Measurements from ENCODE around the gene SERPINB13. TPM values are rescaled to one million over a fixed set of nuclear protein-coding genes. Genes with fewer than 3 reads are reported as not detected.

SERPINB13 gene
- total RNA-seq, 1 donor from 2014 or later, result not detected

DNA sequence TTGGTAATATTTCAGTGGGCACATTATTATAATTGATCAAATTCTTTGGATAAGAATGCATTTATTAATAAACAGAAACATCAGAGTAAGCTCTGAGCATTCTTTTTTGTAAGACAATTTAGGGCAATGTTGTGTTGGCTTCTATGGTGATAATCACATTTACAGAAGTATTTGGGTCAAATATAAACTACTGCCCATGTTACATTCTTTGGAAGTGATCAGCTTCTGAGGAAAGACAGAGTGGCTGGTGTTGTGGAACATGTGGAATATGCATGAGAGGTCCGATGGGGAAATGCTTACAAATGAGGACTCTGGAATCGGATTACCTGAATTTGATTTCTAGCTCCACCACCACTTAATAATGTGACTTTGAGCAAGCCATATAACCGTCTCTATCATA lies 19.4 kb downstream of the SERPINB13 start:
- TF ChIP-seq, protein P1, sequence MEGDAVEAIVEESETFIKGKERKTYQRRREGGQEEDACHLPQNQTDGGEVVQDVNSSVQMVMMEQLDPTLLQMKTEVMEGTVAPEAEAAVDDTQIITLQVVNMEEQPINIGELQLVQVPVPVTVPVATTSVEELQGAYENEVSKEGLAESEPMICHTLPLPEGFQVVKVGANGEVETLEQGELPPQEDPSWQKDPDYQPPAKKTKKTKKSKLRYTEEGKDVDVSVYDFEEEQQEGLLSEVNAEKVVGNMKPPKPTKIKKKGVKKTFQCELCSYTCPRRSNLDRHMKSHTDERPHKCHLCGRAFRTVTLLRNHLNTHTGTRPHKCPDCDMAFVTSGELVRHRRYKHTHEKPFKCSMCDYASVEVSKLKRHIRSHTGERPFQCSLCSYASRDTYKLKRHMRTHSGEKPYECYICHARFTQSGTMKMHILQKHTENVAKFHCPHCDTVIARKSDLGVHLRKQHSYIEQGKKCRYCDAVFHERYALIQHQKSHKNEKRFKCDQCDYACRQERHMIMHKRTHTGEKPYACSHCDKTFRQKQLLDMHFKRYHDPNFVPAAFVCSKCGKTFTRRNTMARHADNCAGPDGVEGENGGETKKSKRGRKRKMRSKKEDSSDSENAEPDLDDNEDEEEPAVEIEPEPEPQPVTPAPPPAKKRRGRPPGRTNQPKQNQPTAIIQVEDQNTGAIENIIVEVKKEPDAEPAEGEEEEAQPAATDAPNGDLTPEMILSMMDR (IDR thresholded peaks at IDR 0.05; ENCODE audit: unreplicated experiment), result no peak
- Mint-ChIP-seq H3K9me3 (ENCODE audit: low read depth) (no peaks in the 10 kb centered on the region), H3K27ac (no peak overlapping the region), H3K27me3 (no peaks in the 10 kb centered on the region), H3K4me3 (ENCODE audit: low read depth) (no peak overlapping the region), H3K36me3 (ENCODE audit: insufficient read depth) (no peaks in the 10 kb centered on the region), H3K4me1 (ENCODE audit: low read depth) (no peaks in the 10 kb centered on the region)
- DNase-seq (ENCODE audit: low spot score, unreplicated experiment), result no peak

DNA sequence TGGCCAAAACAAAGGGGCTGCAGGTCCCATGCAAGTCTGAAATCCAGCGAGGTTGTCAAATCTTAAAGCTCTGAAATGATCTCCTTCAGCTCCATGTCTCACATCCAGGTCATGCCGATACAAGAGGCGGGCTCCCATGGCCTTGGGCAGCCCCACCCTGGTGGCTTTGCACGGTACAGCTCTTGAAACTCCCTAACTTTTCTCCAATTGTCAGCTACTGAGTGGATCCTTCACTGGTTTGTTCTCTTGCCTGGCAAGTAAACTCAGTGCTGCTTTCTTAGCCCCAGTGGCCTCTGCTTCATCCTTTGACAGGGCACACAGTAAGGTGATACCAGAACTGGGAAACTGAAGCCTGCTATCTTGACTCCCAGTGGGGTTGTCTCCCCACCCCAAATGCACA lies 26.3 kb downstream of the SERPINB13 start:
- no peaks in the 10 kb centered on the region for H3K27me3 Mint-ChIP-seq
- no peak for DNase-seq (ENCODE audit: low spot score, unreplicated experiment)
- H3K9me3 Mint-ChIP-seq (ENCODE audit: low read depth), result no peaks in the 10 kb centered on the region
- no peak overlapping the region for H3K4me3 Mint-ChIP-seq (ENCODE audit: low read depth)
- peaks cover 2% of the 10 kb centered on the region for H3K4me1 Mint-ChIP-seq (ENCODE audit: low read depth)
- H3K36me3 Mint-ChIP-seq (ENCODE audit: insufficient read depth), result no peaks in the 10 kb centered on the region
- TF ChIP-seq, protein P1 (IDR thresholded peaks at IDR 0.05; ENCODE audit: unreplicated experiment), result no peak
- H3K27ac Mint-ChIP-seq, result no peak overlapping the region

DNA sequence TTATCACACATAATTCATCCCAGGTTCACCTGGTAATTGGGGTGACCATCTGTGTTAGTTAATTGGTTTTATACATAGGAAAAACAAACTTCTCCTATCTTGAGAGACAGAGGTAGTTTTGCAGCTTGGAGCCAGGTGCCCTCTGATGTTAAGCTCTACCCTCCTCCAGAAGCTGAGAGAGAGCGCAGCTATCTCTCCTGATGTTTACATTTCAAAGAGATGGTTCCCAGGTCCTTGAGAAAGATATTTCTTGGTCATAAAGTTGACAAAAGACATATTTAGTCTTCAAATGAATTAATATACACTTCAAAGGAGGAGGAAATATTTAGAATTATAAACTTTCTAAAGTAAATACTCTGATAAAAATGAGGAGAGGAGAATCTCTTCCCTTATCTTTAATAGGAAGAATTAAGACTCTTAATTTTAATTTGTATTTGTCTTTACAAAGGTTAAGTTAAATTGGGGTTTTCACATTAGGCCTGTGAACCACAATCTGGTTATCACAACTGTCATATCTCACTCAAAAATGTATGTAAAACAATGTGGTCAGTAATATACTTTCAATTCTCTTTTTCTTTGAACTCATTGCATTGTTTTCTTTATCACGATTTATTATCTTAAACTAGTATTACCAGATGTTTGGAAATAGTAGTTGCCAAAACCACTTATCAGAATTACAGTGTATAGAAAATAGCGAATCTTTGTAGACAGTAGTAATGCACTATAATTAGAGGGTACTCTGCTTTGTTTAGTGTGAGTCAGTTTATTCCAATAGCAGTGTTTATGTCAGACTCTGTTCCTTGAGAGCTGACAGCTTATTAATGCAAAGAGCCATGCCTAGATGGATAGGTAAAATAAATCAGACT lies 30.1 kb downstream of the SERPINB13 start:
- H3K36me3 Mint-ChIP-seq (ENCODE audit: insufficient read depth), result no peaks in the 10 kb centered on the region
- no peaks in the 10 kb centered on the region for H3K27me3 Mint-ChIP-seq
- DNase-seq (ENCODE audit: low spot score, unreplicated experiment), result no peak
- peaks cover 5% of the 10 kb centered on the region for H3K9me3 Mint-ChIP-seq (ENCODE audit: low read depth)
- H3K4me3 Mint-ChIP-seq (ENCODE audit: low read depth), result no peak overlapping the region
- H3K4me1 Mint-ChIP-seq (ENCODE audit: low read depth), result peaks cover 2% of the 10 kb centered on the region
- TF ChIP-seq, protein P1 (IDR thresholded peaks at IDR 0.05; ENCODE audit: unreplicated experiment), result no peak
- no peak overlapping the region for H3K27ac Mint-ChIP-seq

DNA sequence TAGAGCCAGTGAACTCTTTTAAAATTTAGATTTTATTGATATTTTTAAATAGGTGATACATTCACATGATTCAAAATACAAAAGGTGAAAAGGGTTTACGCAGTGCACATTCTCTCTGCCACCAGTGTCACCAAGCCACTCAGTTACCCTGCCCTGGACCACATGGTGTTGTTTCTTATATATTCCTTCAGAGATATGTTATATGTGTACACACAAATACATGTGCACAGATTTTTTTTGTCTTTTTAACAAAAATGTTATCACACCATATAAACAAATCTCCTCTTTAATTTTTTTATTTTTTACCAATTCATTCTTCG lies 30.7 kb downstream of the SERPINB13 start:
- Mint-ChIP-seq H3K27me3 (no peaks in the 10 kb centered on the region), H3K27ac (no peak overlapping the region), H3K4me3 (ENCODE audit: low read depth) (no peak overlapping the region), H3K36me3 (ENCODE audit: insufficient read depth) (no peaks in the 10 kb centered on the region), H3K9me3 (ENCODE audit: low read depth) (peaks cover 5% of the 10 kb centered on the region), H3K4me1 (ENCODE audit: low read depth) (peaks cover 2% of the 10 kb centered on the region)
- DNase-seq (ENCODE audit: low spot score, unreplicated experiment), result no peak
- TF ChIP-seq, protein P1 (IDR thresholded peaks at IDR 0.05; ENCODE audit: unreplicated experiment), result no peak

DNA sequence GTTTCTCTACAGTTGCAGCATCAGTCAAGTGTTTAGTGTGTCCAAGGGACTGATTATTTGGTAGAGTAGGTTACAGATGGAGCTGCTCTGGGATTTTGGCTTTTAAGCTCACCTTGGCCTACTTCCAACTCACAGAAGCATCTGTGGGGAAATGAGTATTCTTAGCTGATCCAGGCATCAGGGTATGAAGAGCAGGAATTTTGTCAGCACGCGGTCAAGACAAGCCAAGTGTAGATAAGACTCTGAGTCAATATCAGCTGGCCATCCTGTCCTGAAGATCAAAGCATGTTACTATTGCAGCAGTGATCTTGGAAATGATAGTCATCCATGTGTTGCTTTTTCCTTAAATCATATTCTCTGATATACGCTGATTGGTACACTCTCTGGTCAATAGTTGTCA lies 32.5 kb downstream of the SERPINB13 start:
- no peaks in the 10 kb centered on the region for H3K27me3 Mint-ChIP-seq
- H3K36me3 Mint-ChIP-seq (ENCODE audit: insufficient read depth), result no peaks in the 10 kb centered on the region
- DNase-seq (ENCODE audit: low spot score, unreplicated experiment), result no peak
- H3K27ac Mint-ChIP-seq, result no peak overlapping the region
- TF ChIP-seq, protein P1 (IDR thresholded peaks at IDR 0.05; ENCODE audit: unreplicated experiment), result no peak
- H3K4me3 Mint-ChIP-seq (ENCODE audit: low read depth), result no peak overlapping the region
- H3K9me3 Mint-ChIP-seq (ENCODE audit: low read depth), result peaks cover 14% of the 10 kb centered on the region
- peaks cover 2% of the 10 kb centered on the region for H3K4me1 Mint-ChIP-seq (ENCODE audit: low read depth)

Measured in progenitor cell of endocrine pancreas (in vitro differentiated cells).